Stimulated activated CD8-positive, alpha-beta memory T cell treated with anti-CD3 and anti-CD28 coated beads, Interleukin-15, amount 100 ng/mL, for 1 hour (primary cell): ENCODE data around the gene VSIG10L.

Source experiments
- DNase-seq: peaks from one replicate; pipeline ENCODE4 v3.0.0-alpha.2; 2020; ENCODE audit warnings: low read depth

The VSIG10L gene

GRCh38 chr19:51365211-51365964 lies 23.4 kb upstream of the VSIG10L start:
- DNase-seq: no peak

GRCh38 chr19:51364200-51365106 lies 22.5 kb upstream of the VSIG10L start:
- DNase-seq: no peak

- DNase-seq: no peak
Observed at GRCh38 chr19:51361239-51361638, 19.3 kb upstream of the VSIG10L start.

- no peak for DNase-seq
Observed at GRCh38 chr19:51359294-51359693, 17.4 kb upstream of the VSIG10L start.

- DNase-seq: no peak
Observed at GRCh38 chr19:51357952-51358351, 16.0 kb upstream of the VSIG10L start.

DNA sequence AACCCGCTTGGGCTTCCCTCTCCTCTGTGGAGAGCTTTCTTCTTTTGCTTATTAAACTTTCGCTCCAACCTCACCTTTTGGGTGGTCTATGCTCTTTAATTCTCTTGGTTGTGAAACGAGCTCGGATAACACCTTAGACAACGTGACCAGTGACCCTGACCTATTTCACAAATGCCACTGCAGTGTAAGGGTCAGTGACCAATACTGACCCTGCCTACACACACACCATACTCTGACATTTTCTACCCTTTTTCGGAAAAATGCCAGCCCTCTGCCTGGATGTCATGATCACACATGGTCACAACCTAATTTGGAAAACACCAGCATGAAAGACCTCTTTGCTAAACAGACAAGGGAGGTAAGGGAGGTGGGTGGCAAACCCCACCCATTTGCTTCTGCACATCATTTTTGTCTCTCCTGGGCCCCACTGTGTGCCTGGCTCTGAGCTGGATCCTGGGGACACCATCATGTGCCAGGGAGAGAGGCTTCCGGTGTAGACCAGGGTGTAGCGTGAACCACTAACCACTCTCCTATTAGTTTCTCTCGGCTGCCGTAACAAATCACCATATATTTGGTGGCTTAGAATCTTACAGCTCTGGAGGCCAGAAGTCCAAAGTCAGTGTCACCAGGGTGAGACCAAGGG lies 14.3 kb upstream of the VSIG10L start:
- DNase-seq: no peak

DNA sequence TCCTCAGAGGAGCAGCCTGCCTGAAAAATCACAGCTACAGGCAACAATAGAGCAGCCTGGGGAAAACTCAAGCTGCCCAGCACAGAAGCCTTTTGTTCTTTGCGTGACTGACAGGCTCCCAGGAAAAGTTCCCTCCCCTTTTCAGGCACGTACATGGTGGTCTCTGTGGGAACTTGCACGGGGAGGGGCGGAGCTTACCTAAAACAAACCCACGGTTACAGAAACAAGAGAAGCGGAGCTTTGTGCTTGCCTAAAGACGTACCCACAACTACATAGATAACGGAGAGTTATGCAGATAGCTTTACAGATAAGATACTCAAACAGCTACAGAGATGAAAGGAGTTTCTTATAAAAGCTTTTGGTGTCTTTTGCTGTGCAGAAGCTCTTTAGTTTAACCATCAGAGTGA lies 12.8 kb upstream of the VSIG10L start:
- DNase-seq: no peak

GRCh38 chr19:51354103-51354741 lies 12.3 kb upstream of the VSIG10L start:
- DNase-seq: no peak

- no peak for DNase-seq
Observed at GRCh38 chr19:51352783-51353360, 10.9 kb upstream of the VSIG10L start.

- no peak for DNase-seq
Observed at GRCh38 chr19:51351266-51351990, 9.5 kb upstream of the VSIG10L start.

DNA sequence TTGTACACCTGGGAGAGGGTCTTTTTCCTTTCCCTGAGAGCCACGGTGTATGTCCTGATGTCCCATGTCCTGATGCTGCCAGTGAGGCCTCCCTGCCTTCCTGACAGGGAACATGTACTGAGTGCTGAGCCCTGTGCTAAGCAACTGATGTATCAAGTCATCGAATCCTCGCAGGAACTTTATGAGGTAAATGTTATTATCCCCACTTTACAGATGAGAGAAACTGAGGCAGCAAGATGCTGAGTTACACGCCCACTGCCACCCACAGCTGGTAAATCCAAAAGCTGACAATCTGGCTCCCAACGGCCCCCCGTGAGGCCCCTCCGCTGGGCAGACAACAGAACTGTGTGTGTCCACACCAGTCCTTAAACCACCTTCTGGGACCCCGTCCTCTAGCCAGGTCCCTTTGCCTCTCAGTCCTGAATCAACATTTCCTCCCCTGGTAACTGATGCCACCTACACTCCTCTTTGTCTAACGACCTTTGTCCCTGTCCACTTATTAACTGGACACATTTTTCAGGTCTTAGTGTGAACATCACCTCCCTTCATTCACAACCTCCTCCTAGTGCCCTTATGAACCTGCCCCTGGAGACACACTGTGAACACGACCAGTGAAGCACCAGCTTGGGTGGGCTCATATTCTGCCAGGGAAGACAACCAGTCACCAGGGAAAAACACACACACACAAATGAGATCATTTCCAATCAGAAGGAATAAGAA lies 5.4 kb upstream of the VSIG10L start:
- DNase-seq: no peak

DNA sequence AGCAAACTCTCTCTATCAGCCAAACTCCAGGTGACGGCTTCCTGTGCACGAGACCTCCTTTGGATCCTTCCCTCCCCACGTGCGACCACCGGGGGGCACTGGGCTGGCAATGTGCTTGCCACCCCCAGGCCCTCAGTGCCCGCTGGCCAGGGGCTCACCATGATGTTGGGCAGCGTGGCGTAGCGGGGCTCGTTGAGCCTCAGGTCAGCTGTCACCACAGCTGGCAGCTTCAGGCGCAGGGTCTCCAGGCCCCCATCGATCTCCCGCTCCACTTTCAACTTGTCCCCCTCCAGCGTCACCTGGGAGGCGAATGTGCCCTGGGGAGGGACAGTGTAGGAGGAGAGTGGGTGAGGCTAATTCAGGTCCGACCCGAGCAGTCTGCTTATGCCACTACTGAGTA lies 4.8 kb upstream of the VSIG10L start:
- no peak for DNase-seq

DNA sequence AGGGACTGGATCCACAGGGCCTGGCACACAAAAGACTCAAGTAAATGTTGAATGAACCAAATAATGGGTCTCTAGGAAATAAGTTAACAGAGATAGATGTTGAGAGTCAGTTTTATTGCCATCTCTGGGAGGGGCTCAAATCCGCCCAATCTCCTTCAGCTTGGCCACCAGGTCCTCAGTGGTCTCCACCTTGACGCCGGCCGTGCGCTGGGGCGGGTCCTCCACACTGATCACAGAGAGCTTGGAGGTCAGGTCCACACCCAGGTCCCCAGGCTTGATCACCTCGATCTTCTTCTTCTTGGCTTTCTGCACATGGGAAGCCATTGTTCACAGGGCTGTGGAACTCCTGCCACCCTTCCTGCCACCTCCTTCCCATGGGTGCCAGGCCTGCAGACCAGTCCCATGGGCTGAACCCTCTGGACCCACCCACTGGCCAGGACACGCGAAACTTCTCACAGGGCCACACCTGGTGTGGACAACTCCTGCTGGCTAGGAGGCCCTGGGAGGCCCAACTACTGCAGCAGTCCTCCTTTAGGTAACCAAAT lies 3.2 kb upstream of the VSIG10L start:
- no peak for DNase-seq

GRCh38 chr19:51342631-51343569 lies 961 bp upstream of the VSIG10L start:
- no peak for DNase-seq

DNA sequence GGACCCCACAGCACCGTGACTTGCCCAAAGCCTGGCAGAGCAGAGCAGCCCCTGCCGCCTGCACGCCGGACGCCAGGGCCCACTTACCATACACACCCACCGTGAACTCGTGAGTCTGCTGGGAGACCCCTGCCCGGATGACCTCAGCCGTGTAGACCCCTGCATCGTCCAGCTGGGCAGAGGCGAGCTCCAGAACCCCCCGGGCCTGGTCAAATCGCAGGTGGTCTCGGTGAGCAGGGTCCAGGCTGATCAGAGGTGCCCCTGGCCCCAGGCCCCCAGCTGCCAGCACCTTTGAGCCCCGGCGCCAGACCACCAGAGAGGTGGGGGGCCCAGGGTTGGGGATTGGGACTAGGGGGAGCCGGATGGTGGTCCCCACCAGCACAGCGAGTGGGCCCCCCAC lies 873 bp downstream of the VSIG10L start:
- no peak for DNase-seq

DNA sequence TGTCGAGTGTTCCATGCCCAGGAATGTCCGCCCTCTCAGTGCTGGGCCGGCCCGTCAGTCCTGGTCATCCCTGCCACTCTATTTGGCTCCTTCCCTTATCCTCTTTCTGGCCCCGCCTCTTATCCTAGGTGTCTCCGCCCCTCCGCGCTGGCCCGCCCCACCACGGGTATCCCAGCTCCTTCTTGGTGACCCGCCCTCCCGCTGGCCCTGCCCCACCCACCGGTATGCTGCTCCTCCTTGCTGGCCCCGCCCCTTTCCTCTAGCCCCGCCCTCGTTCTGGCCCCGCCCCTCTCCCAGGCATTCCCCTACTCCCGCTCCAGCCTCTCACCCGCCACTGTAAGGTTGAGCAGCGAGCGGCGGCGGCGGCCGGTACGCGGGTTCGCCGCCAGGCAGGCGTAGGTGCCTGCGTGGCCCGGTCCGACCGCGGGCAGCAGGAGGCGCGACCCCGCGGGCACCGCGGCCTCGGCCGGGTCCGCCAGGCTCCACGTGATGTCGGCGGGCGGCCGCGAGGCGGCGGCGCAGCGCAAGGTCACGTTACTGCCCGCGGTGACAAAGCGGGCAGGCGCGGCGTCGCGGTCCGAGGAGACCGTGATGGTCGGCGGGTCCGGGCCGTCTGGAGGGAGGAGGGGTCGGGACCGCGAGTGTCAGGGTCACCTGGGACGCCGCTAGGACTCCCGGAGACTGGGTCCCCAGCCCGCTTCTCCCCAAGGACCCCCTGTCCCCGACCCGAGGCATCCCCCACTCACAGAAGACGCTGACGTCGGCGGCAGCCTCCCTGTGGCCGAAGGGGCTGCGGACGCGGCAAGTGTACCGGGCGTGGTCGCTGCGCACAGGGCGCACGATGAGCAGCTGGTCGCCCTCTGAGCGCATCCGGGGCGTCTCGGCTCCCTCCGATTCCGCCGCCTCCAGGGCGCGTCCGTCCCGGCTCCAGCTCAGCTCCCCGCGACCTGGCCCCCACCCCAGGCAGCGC lies 2.0 kb downstream of the VSIG10L start:
- DNase-seq: peak; percentile 84

DNA sequence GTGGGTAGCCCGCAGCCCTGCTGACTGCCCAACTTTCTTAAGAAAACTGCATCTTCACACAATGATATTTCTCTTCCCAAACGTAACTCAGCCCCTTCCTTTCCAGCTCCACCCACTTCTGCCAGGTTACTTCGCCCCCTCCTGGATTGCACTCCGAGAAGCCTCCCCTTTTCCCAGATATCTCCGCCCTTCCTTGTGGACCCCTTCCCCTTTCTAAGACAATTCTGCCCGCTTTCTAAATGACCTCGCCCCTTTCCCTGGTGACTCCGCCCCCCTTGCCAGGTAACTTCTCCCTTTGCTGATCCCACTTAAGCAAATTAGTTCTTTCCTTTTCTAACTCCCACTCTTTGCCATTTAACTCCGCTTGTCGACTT lies 2.6 kb downstream of the VSIG10L start:
- no peak for DNase-seq
